HepG2 (cell line): Measurements from ENCODE around the gene PEPD.

Source experiments
- CTCF ChIP-seq: sonication (generic); formaldehyde crosslinking; IDR thresholded peaks from 2 replicates; pipeline ENCODE4 v1.5.0; 2020; ENCODE audit warnings: mild to moderate bottlenecking, missing genetic modification reagents, moderate library complexity
- PTBP1 ChIP-seq: fragments of 200-400 bp; formaldehyde crosslinking; IDR thresholded peaks from 2 replicates; pipeline ENCODE4 v1.6.1; 2018; ENCODE audit warnings: low read length, low read depth; ENCODE audit not compliant: poor library complexity, severe bottlenecking
- SOX5 ChIP-seq: IDR thresholded peaks from 2 replicates; pipeline ENCODE4 v1.6.1; 2016; ENCODE audit warnings: borderline replicate concordance

- TF ChIP-seq CTCF, result no peak
- TF ChIP-seq PTBP1, result no peak
- no peak for TF ChIP-seq SOX5
Observed at GRCh38 chr19:33550768-33551167, 29.2 kb upstream of the PEPD start.
